ENCODE data around the gene QRICH2.

DNA sequence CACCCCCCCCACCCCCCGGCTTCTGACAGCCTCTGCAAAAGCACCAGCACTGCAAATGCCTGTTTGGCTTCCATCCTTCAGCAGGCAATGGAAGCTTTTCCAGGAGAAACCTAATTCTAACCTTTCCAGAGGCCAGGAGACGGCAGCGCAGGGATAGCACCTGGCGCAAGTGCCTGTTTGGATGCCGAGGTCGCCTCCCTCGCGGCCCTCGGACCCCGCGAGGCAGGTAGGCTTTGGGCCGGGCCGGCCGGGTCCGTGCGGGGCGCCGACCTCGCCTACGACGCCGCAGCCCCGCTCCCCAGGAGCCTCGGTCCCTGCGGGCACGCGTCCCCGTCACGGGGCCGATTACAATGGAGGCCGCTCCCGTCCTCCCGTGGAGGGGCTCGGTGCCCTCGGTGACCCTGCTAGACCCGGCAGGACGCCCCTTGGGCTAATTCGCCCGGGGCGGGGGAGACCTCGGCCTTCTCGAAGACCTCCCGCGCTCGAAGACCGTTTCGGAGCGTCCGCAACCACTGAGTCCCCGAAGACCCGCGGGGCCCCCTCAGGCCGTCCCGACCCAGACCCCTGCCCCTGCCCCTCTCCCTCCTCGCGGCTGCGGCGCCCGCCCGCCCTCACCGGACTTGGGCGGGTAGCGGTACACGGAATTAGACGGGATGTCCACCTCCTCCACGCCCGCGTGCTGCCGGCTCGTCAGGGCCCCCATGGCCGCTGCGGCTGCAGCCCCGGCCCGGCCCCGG lies 68.4 kb downstream of the QRICH2 start:
- no peak for TF ChIP-seq CEBPB (IDR thresholded peaks at IDR 0.05)
- TF ChIP-seq TCF12 (IDR thresholded peaks at IDR 0.05; ENCODE audit: low read depth): no peak
- no peak for TF ChIP-seq EP300 (IDR thresholded peaks at IDR 0.05; ENCODE audit: borderline replicate concordance)
- no peak for TF ChIP-seq YY1 (IDR thresholded peaks at IDR 0.05; ENCODE audit: low read depth)
- no peak for TF ChIP-seq EGR1 (IDR thresholded peaks at IDR 0.05)
- TF ChIP-seq TAF1 (IDR thresholded peaks at IDR 0.05; ENCODE audit: low read depth): no peak
- no peak for TF ChIP-seq FOXM1 (IDR thresholded peaks at IDR 0.05; ENCODE audit: borderline replicate concordance, low read depth)
- no peak for TF ChIP-seq CREB1 (IDR thresholded peaks at IDR 0.05; ENCODE audit: low read depth)
